Smooth muscle cell (in vitro differentiated cells): ENCODE measurements around the gene DMAP1. TPM values are rescaled to one million over a fixed set of nuclear protein-coding genes. Genes with fewer than 3 reads are reported as not detected.

Experiments used
- DNase-seq: peaks from one replicate; lab custom pipeline; 2025; ENCODE audit not compliant: unreplicated experiment; lab: John Stamatoyannopoulos, UW
- H2AFZ ChIP-seq: fragments of 200-600 bp; sonication (generic); 2 replicates; pipeline ENCODE4 v1.6.0; 2016; ENCODE audit warnings: antibody characterized with exemption, low read depth, mild to moderate bottlenecking
- H3F3A ChIP-seq: fragments of 200-600 bp; sonication (generic); 2 replicates; pipeline ENCODE4 v1.6.0; 2017; ENCODE audit warnings: antibody characterized with exemption, low read depth
- H3K27ac ChIP-seq: fragments of 200-600 bp; sonication (generic); 2 replicates; pipeline ENCODE4 v1.5.1; 2016; ENCODE audit warnings: low read depth, mild to moderate bottlenecking
- H3K27me3 ChIP-seq: fragments of 200-600 bp; sonication (generic); 2 replicates; pipeline ENCODE4 v1.6.1; 2016; ENCODE audit warnings: low read depth, mild to moderate bottlenecking
- H3K36me3 ChIP-seq: fragments of 200-600 bp; sonication (generic); 2 replicates; pipeline ENCODE4 v1.5.1; 2016; ENCODE audit warnings: low read depth
- H3K4me1 ChIP-seq: fragments of 200-600 bp; sonication (generic); 2 replicates; pipeline ENCODE4 v1.5.1; 2016; ENCODE audit warnings: low read depth
- H3K4me2 ChIP-seq: fragments of 200-600 bp; sonication (generic); 2 replicates; pipeline ENCODE4 v1.6.0; 2016; ENCODE audit warnings: mild to moderate bottlenecking
- H3K4me3 ChIP-seq: fragments of 200-600 bp; sonication (generic); 2 replicates; pipeline ENCODE4 v1.5.1; 2016; ENCODE audit warnings: mild to moderate bottlenecking
- H3K79me2 ChIP-seq: fragments of 200-600 bp; sonication (generic); 2 replicates; pipeline ENCODE4 v1.6.0; 2016; ENCODE audit warnings: low read depth, mild to moderate bottlenecking
- H3K9ac ChIP-seq: fragments of 200-600 bp; sonication (generic); 2 replicates; pipeline ENCODE4 v1.6.0; 2016; ENCODE audit warnings: low read depth
- H3K9me3 ChIP-seq: fragments of 200-600 bp; sonication (generic); replicated peaks from 2 replicates; pipeline ENCODE4 v1.5.1; 2016; ENCODE audit warnings: low read depth
- H4K20me1 ChIP-seq: fragments of 200-600 bp; sonication (generic); 2 replicates; pipeline ENCODE4 v1.6.0; 2016; ENCODE audit warnings: low read depth
- WGBS: methylation state at CpG from one replicate; pipeline ENCODE4 v1.1.7; 2016; ENCODE audit warnings: low lambda C conversion rate; 5-methylcytosine and 5-hydroxymethylcytosine counted together
- polyA plus RNA-seq: library from polyadenylated mRNA; unstranded; fragments of >200 nt; fragmentation: Nextera tagmentation; extraction: Ambion mirVana; gene quantifications from 2 replicates; pipeline ENCODE4 v1.2.1, GENCODE V29; 2016
- total RNA-seq: library from RNA; depleted of rRNA; stranded (reverse); fragments of >200 nt; gene quantifications from 2 replicates; pipeline ENCODE4 v1.2.3, GENCODE V29; 2014
- TF ChIP-seq, protein P1 (sequence below): fragments of 200-600 bp; sonication (generic); IDR thresholded peaks from 2 replicates; pipeline ENCODE4 v1.5.1; 2017; ENCODE audit warnings: borderline replicate concordance, mild to moderate bottlenecking, antibody characterized with exemption; ENCODE audit not compliant: insufficient read depth, poor library complexity, severe bottlenecking

Gene DMAP1
- total and polyA plus RNA-seq, 2 experiments from 2014 or later: 17.9 to 34.8 TPM

DNA sequence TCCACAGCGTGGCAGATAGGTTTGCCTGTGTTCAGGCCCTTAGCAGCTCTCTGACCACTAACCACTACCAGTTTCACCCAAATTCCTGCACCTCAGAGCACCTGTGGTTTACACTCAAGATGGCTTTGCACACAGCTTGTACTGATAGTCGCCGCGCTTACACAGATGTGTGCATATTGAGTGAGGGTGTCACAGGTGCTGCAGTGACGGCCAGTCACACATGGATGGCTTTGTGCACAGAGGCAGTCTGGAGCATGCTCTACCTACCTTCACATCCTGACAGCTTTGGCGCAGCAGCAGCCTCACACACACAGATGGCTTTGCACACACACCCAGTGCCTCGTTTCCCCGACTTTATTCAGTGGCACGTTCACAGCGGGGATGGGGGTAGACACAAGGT lies 7.5 kb downstream of the DMAP1 start:
- Histone ChIP-seq H2AFZ (no peak overlapping the region), H3K27ac (no peak overlapping the region), H3K79me2 (no peaks in the 10 kb centered on the region), H3K4me3 (no peak overlapping the region), H3K4me1 (no peaks in the 10 kb centered on the region), H3K9me3 (no peaks in the 10 kb centered on the region), H3K36me3 (no peaks in the 10 kb centered on the region), H4K20me1 (peaks cover 3% of the 10 kb centered on the region), H3F3A (no peaks in the 10 kb centered on the region), H3K27me3 (no peaks in the 10 kb centered on the region), H3K4me2 (no peak overlapping the region), H3K9ac (no peak overlapping the region)
- 93% methylated on average over 10 of the region's 10 CpGs for WGBS
- no peak for DNase-seq
- TF ChIP-seq, protein P1, sequence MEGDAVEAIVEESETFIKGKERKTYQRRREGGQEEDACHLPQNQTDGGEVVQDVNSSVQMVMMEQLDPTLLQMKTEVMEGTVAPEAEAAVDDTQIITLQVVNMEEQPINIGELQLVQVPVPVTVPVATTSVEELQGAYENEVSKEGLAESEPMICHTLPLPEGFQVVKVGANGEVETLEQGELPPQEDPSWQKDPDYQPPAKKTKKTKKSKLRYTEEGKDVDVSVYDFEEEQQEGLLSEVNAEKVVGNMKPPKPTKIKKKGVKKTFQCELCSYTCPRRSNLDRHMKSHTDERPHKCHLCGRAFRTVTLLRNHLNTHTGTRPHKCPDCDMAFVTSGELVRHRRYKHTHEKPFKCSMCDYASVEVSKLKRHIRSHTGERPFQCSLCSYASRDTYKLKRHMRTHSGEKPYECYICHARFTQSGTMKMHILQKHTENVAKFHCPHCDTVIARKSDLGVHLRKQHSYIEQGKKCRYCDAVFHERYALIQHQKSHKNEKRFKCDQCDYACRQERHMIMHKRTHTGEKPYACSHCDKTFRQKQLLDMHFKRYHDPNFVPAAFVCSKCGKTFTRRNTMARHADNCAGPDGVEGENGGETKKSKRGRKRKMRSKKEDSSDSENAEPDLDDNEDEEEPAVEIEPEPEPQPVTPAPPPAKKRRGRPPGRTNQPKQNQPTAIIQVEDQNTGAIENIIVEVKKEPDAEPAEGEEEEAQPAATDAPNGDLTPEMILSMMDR: no peak

DNA sequence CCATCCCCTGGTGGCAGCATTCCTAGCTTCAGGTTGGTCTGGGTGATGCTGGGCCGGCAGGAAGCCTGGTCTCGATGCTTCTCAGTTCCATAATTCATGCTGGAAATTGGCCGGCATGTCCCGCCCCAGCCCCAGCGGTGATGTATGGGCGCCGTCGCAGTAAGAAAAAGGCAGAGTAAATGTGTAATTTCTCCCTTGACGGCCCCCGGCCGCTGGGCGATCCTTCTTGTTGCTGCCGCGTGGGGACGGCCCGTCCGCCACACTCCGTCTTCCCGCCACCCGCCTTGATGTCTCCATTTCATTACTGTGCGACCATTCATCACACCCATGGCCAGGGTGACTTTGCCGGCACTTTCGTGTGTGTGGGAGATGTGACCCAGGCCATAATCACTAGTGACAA lies 8.5 kb downstream of the DMAP1 start:
- Histone ChIP-seq H3K27me3 (no peaks in the 10 kb centered on the region), H3K27ac (no peak overlapping the region)

DNA sequence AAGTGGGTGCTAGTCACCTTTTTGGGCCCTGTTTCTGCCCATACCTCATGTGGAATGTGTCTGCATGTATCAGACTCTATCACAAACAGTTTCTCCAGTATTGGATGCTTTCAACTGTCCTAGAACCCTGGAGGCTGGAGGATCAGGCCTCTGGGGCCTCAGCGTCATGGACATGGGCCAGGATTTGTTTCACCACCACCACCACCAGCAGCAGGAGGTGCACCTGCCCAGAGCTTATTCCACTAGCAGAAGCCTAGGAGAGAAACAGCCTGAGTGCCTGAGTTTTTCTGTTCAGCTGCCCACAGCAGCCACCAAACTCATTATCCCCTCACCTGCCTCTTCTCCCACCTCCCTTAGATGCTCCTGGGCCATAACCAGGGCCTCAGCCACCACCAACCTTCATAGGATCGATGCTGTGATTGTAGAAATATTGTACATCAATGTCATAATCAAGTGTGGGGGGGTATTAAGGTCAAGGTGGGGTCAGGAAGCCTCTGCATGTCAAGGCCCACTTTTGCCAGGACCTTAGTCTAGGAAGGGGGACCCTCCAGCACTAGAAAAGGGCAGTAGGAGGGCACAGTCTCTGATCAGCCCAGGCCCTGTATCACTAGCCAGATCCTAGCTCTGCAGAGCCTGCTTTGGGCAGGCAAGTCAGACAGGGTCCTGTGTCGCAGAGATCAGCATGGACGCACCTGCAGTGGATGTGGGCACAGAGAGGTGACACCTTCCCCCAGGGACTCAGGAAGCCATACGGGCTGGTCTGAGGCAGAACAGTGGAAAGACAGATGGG lies 9.3 kb downstream of the DMAP1 start:
- DNase-seq: no peak
- 96% methylated on average over 5 of the region's 5 CpGs for WGBS
- Histone ChIP-seq H3K79me2 (no peaks in the 10 kb centered on the region), H3F3A (no peaks in the 10 kb centered on the region), H3K4me2 (no peak overlapping the region), H3K4me3 (no peak overlapping the region), H3K27me3 (no peaks in the 10 kb centered on the region), H3K36me3 (no peaks in the 10 kb centered on the region), H3K9me3 (no peaks in the 10 kb centered on the region), H3K9ac (no peak overlapping the region), H2AFZ (no peak overlapping the region), H3K27ac (no peak overlapping the region), H3K4me1 (no peaks in the 10 kb centered on the region), H4K20me1 (peaks cover 3% of the 10 kb centered on the region)
- TF ChIP-seq, protein P1: no peak

More for the DNA sequence above, 8.5 kb downstream of the DMAP1 start:
- no peak for DNase-seq
- Histone ChIP-seq H3K36me3 (no peaks in the 10 kb centered on the region), H3K4me3 (no peak overlapping the region), H3K4me1 (no peaks in the 10 kb centered on the region), H3K9me3 (no peaks in the 10 kb centered on the region), H3K79me2 (no peaks in the 10 kb centered on the region), H4K20me1 (peaks cover 3% of the 10 kb centered on the region), H3K9ac (no peak overlapping the region), H3F3A (no peaks in the 10 kb centered on the region), H3K4me2 (no peak overlapping the region), H2AFZ (no peak overlapping the region)
- TF ChIP-seq, protein P1: no peak
- 97% methylated on average over 23 of the region's 23 CpGs for WGBS

DNA sequence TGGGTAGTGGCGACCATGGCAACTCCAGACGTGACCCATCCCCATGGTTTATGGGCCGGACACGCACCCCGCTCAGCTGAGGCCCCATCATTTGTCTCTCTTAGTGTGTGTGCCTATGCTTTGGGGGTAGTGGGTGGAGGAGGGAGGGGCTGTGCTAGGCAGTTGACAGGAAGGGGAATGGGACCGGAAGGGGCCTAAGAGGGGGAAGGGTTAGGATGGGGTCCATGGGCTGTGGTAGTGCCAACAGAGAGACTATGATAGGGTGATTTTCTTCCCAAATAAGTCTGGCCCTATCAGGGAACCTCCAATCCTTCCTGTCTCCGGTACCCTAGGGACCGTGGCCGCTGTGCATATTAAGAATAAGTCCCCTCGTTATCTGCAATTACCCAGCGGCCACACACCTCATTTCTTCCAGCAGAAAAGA lies 9.9 kb downstream of the DMAP1 start:
- Histone ChIP-seq H3K79me2 (no peaks in the 10 kb centered on the region), H3K36me3 (no peaks in the 10 kb centered on the region), H3K27ac (no peak overlapping the region), H2AFZ (no peak overlapping the region), H4K20me1 (no peaks in the 10 kb centered on the region), H3K9ac (no peak overlapping the region), H3K4me3 (no peak overlapping the region), H3K4me1 (no peaks in the 10 kb centered on the region), H3K27me3 (no peaks in the 10 kb centered on the region), H3K9me3 (no peaks in the 10 kb centered on the region), H3F3A (no peaks in the 10 kb centered on the region), H3K4me2 (no peak overlapping the region)
- 94% methylated on average over 11 of the region's 11 CpGs for WGBS
- TF ChIP-seq, protein P1: no peak
- DNase-seq: no peak
